Fibroblast of the aortic adventitia (primary cell): ENCODE measurements around the gene PLA2G1B. TPM values are rescaled to one million over a fixed set of nuclear protein-coding genes. Genes with fewer than 3 reads are reported as not detected.

Experiments
- DNase-seq: peaks from one replicate; pipeline ENCODE4 v3.0.0-alpha.2; 2010; ENCODE audit warnings: low read depth
- H3K4me3 ChIP-seq: 2 replicates; pipeline ENCODE4 v1.5.1; 2011; ENCODE audit warnings: low read depth, mild to moderate bottlenecking, control low read depth, low read length, moderate library complexity
- total RNA-seq: library from RNA; depleted of rRNA; stranded (reverse); fragments of >200 nt; gene quantifications from 2 replicates; pipeline ENCODE4 v1.2.3, GENCODE V29; 2012; ENCODE audit warnings: low replicate concordance
- TF ChIP-seq, protein P1 (sequence below): IDR thresholded peaks from 2 replicates; pipeline ENCODE4 v1.5.1; 2011; ENCODE audit warnings: mild to moderate bottlenecking, low read length, control low read depth, inconsistent platforms; ENCODE audit not compliant: insufficient read depth

The PLA2G1B gene
- not detected in 2 replicates for total RNA-seq

DNA sequence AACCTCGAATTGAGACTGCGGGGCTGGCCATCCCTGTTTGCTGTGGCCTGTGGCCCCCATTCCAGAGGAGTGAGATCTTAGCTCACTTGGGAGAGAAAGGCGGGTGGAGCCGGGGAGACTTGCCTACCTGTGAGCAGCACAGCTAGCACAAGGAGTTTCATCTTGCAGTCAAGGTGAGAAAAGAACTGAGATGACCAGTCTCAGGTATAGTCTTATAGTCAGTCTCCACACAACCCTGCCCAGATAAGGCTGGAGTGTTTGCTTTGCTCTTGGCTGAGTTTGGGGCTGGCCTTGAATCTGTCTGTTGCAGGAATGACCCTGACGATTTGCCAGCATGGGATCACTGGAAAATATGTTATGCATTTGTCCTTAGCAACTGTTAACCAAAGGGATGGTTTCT, at the start of gene PLA2G1B:
TSS of gene PLA2G1B (minus strand) at position 187 of the 400 bp plus-strand sequence. CDS start at position 161, 26 bp downstream.
- H3K4me3 ChIP-seq: no peak within 1 kb of the TSS
- TF ChIP-seq, protein P1, sequence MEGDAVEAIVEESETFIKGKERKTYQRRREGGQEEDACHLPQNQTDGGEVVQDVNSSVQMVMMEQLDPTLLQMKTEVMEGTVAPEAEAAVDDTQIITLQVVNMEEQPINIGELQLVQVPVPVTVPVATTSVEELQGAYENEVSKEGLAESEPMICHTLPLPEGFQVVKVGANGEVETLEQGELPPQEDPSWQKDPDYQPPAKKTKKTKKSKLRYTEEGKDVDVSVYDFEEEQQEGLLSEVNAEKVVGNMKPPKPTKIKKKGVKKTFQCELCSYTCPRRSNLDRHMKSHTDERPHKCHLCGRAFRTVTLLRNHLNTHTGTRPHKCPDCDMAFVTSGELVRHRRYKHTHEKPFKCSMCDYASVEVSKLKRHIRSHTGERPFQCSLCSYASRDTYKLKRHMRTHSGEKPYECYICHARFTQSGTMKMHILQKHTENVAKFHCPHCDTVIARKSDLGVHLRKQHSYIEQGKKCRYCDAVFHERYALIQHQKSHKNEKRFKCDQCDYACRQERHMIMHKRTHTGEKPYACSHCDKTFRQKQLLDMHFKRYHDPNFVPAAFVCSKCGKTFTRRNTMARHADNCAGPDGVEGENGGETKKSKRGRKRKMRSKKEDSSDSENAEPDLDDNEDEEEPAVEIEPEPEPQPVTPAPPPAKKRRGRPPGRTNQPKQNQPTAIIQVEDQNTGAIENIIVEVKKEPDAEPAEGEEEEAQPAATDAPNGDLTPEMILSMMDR: no peak
- DNase-seq: no peak

GRCh38 chr12:120376934-120377572, 49.5 kb upstream of the PLA2G1B start:
- no peak overlapping the region for H3K4me3 ChIP-seq
- TF ChIP-seq, protein P1: no peak
- DNase-seq: no peak

DNA sequence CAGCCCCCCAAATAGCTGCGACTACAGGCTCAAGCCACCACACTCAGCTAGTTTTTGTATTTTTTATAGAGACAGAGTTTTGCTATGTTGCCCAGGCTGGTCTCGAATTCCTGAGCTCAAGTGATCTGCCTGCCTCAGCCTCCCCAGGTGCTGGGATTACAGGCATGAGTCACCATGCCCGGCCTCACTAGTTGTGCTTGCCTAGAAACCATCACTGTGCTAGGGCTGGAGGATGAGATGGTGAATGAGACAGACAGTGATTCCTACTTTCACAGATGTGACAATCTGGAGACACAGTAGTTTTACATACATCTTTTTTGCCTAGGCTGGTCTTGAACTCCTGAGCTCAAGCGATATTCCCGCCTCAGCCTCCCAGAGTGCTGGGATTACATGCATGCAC, 48.8 kb upstream of the PLA2G1B start:
- no peak for DNase-seq
- TF ChIP-seq, protein P1: no peak
- H3K4me3 ChIP-seq: no peak overlapping the region

DNA sequence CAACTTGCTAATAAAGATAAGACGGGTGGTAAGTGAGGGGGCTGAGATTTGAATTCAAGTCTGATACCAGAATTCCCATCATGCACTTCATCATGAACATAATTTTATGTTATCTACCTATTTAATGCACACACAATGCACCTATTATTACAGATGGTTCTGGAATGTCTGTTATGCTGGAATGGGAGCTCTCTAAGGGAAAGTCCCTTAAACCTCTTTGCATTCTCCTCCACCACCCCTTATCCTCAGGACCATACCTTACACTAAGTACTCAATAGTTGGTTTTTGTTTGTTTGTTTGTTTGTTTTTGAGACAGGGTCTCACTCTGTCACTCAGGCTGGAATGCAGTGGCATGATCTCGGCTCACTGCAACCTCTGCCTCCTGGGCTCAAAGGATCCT, 48.4 kb upstream of the PLA2G1B start:
- no peak overlapping the region for H3K4me3 ChIP-seq
- TF ChIP-seq, protein P1: no peak
- DNase-seq: no peak

- H3K4me3 ChIP-seq: no peak overlapping the region
- DNase-seq: no peak
- TF ChIP-seq, protein P1: no peak
Measured at GRCh38 chr12:120373683-120374082, 46.1 kb upstream of the PLA2G1B start.

GRCh38 chr12:120370343-120371243, 43.0 kb upstream of the PLA2G1B start:
- TF ChIP-seq, protein P1: no peak
- DNase-seq: no peak

More at GRCh38 chr12:120370343-120371243, 43.0 kb upstream of the PLA2G1B start:
- no peak overlapping the region for H3K4me3 ChIP-seq
